NCI-H1417 (cell line): ENCODE measurements around the gene PDE4B.

Source experiments
- DNase-seq, 3 experiments: peaks; one replicate each; lab custom pipeline; 2025; lab: John Stamatoyannopoulos, UW

Gene PDE4B

GRCh38 chr1:66337249-66337648, 544.6 kb downstream of the PDE4B start:
- DNase-seq = no peak

DNA sequence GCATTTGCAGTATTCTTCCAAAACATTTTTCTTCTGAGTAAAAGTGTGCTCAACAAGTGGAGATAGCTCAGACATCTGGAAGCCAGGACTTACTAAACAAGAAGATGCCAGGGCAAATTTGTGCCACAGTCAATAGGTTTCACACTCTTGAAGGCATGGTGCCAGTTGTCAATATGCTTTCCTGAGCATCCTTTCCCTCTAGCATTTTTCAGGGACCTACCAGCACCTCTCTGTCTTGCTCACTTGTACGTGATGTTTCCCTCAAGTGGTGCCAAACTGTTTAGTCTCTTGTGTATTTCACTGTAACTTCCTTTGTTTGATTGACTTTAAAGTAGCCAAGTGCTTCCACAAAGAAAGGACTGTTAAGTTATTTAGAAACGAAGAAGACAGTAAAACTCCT, 547.2 kb downstream of the PDE4B start:
- DNase-seq = no peak

GRCh38 chr1:66341446-66342089, 548.9 kb downstream of the PDE4B start:
- no peak for DNase-seq

GRCh38 chr1:66342707-66343106, 550.0 kb downstream of the PDE4B start:
- no peak for DNase-seq

DNA sequence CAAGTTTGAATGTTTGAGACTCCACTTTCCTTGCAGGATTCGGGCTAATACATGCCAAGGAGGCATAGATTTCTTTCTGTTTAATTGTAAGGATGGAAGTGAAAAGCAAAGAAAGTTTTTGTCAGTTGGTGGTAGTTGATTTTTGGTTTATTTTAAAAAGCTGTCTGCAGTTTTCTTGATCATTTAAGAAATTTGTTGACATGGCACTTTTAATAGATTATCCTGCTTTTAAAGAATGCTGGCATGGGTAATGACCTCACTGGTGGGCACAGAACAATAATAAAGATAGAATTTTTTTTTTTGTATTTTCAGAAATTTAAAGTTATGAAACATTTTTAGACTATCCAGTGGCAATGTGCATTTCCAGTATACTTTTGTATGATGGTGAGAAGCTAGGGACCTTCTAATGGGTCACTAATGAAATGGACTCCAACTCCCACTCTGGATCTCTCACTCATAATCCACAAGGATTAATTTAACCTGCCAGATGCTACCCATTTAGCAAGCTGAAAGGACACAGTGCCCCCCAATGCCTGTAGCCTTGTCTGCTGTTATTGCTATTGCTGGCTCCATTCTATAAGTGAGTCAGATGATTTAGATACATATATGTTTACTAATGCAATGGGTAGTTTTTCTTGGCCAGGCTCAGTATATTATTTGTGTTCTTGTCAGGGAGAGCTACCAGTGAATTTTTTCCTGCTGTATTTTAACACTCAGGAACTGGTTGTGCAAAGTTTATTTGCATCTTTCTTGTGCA, 551.1 kb downstream of the PDE4B start:
- DNase-seq = no peak

GRCh38 chr1:66346057-66346795, 553.5 kb downstream of the PDE4B start:
- no peak for DNase-seq

- no peak for DNase-seq
Measured at GRCh38 chr1:66346873-66347272, 554.2 kb downstream of the PDE4B start.

DNA sequence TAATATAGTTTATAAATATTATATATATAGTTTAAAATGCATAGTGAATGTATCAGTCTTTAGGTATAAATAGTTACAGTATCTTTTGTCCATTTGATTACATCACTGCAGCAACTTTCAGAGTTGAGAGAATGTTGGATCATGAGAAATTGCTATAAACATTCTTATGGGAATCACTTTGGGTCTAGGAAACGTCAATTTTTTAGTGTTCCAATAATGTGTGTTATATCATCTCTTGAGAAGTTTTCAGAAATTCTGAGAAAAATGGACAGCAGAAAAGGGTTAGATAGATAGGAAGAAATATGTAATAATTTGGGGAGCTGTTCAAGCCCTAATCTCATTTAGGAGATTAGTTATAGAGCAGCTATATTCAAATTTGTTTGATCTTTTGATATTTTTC, 556.1 kb downstream of the PDE4B start:
- DNase-seq = no peak

DNA sequence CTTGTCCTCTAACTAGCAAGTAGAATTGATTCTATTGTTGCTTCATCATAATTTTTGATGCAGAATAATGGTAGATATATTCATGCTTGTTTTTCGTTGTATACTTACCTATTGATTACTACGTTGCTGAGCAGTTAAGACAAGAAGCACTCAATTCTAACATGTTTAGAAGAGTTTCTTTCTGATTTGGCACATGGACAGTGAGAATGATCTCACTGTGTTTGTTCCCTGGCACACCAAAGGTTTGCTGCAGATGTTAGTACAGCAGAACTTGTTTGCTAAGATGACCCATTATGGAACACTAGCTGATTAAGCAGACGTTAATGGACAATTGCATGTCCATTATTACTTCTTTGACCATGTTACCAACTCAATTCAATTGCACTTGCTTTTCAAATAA, 556.5 kb downstream of the PDE4B start:
- no peak for DNase-seq

- DNase-seq = no peak
Measured at GRCh38 chr1:66350001-66350547, 557.4 kb downstream of the PDE4B start.

DNA sequence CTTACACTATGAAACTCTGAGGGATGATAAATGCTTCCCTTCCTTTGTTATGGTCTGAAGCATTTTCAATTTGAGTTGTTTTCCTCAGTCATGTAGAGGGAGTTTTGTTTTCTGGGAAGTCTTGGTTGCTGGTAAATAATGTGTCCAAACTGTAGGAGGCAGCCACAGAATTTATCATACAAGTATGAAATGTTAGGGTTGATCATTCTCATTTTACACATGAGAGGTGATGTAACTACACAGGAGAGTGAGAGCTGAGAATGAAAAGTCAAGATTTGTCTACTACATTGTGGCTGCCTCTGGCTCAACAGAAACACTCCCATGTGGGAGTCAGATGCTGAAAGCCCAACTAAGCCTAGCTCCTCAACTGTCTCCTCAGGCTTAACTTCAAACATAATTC, 558.8 kb downstream of the PDE4B start:
- DNase-seq = peak in 2 of 3 experiments; percentile 38 to 61

- peak; percentile 13 to 90 (median 59) for DNase-seq
Measured at GRCh38 chr1:66351913-66352312, 559.2 kb downstream of the PDE4B start.

- DNase-seq = no peak
Measured at GRCh38 chr1:66352792-66353191, 560.1 kb downstream of the PDE4B start.

- peak in 1 of 3 experiments; percentile 18 for DNase-seq
Measured at GRCh38 chr1:66353257-66353656, 560.6 kb downstream of the PDE4B start.

DNA sequence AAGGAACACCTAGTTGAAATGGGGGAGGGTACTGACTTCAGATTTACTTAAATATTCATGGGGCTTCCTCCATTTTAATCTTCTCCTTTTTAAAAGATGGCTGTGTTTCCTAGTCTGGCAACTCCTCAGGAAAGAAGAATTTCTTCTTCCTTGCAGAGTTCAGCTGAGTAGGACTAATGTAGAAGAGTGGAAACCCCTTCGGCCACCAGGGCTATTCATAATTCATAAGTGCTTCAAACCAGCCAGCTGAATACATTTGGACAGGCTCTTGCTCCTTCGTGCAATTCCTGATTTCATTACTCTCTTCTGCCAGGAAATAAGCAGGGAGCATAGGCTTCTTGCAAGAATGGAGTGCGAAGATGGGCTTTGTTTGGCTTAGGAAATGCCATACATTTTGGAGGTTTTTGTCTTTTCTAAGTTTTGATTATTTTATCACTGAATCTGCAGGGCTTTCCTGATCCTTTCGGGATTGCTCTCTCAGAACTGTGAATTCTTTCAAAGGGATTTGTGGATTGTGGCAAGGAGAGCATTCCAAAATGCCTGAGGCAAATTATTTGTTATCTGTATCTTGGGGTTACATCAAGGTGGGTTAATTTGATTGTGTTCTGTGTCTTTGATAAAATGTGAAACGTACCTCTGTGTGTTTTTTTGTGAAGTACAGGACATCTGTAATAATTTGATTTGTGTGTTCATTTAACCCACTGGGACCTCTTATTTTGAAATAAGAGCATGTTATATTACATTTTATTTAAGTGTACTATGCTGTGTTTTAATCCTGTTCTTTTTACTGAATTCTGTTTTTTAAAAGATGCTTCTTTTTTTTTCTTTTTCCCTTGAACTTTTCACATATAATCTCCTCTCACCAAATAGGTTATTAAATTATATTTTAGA, 561.9 kb downstream of the PDE4B start:
- peak in 1 of 3 experiments; percentile 33 for DNase-seq

- DNase-seq = no peak
Measured at GRCh38 chr1:66355756-66356155, 563.1 kb downstream of the PDE4B start.

GRCh38 chr1:66356605-66357004, 563.9 kb downstream of the PDE4B start:
- peak in 1 of 3 experiments; percentile 10 for DNase-seq

DNA sequence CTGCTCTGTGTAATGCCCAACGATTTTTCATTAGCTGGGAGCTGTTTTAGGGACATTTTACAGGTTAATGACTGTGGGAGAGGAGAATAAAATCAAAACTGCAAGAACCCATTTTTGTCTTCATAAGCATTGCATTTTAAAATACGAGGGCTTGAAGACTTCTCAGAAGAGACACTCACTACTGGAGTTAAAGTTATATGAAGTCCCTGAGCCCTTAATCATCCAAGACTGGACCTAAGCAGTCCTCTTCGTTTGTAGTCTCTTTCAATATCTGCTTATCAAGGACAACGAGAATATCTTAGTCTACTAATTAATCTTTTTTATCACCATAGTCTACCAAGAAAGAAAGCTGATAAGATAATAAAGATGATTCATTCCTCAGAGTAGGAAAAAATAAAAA, 564.3 kb downstream of the PDE4B start:
- no peak for DNase-seq

GRCh38 chr1:66357478-66358197, 564.9 kb downstream of the PDE4B start:
- DNase-seq = no peak

DNA sequence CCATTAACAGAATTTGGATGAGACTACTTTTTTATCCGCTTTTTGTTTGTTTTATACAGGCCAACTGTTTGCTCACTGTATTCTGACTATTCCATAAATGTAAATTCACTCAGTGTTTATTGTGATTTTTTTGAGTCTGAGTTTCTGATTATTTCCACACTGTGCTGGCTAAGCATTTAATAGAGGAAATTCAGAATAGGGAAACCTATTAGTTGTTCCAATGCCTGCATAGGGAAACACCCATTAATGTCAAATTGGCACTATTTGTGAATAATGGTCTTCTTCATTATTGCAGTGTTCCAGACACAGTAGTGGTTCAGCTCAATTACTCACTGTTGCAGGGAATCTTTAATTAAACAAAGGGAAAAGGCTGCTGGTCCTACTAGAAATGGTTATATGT, 566.6 kb downstream of the PDE4B start:
- DNase-seq = peak in 2 of 3 experiments; percentile 18 to 63

DNA sequence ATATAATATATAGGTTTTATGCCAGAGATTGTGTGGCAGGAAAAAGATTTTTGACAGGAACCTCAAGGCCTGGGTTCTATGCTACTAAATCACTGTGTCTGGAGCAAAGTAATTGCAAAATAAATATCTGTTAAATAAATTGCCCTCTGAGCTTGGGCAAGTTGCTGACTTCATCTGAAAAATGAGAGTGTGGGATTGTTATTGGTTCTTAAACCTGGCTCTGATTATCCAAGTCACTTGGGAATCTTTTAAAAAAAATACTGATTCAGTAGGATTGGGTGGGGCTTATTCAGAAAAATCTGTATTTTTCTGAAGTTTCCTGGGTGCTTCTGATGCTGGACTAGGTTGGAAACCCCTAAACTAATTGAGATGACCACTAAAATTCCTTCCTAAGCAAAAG, 567.1 kb downstream of the PDE4B start:
- DNase-seq = no peak
